H4 (cell line): ENCODE results near the gene ST3GAL4. TPM values are rescaled to one million over a fixed set of nuclear protein-coding genes. Genes with fewer than 3 reads are reported as not detected.

Source experiments
- DNase-seq: peaks from one replicate; pipeline ENCODE4 v3.0.0-alpha.2; 2015; ENCODE audit warnings: low spot score
- total RNA-seq: library from RNA; depleted of rRNA; stranded (reverse); fragments of >200 nt; shearing (Covaris generic); gene quantifications from 2 replicates; pipeline ENCODE4 v1.2.3, GENCODE V29; 2014

ST3GAL4 gene
- total RNA-seq, 1 experiment from 2014 or later = 55.9 TPM

- no peak for DNase-seq
Measured at GRCh38 chr11:126424471-126425039, 69.1 kb downstream of the ST3GAL4 start.

GRCh38 chr11:126426106-126426505, 70.6 kb downstream of the ST3GAL4 start:
- no peak for DNase-seq

GRCh38 chr11:126426820-126427749, 71.6 kb downstream of the ST3GAL4 start:
- DNase-seq = no peak

GRCh38 chr11:126430581-126431335, 75.3 kb downstream of the ST3GAL4 start:
- DNase-seq = no peak

GRCh38 chr11:126431401-126432064, 76.0 kb downstream of the ST3GAL4 start:
- peak; percentile 74 for DNase-seq

- no peak for DNase-seq
Measured at GRCh38 chr11:126432065-126432461, 76.6 kb downstream of the ST3GAL4 start.

GRCh38 chr11:126432525-126432924, 77.0 kb downstream of the ST3GAL4 start:
- DNase-seq = no peak

- DNase-seq = no peak
Measured at GRCh38 chr11:126433244-126433846, 77.9 kb downstream of the ST3GAL4 start.

- no peak for DNase-seq
Measured at GRCh38 chr11:126433989-126434949, 78.8 kb downstream of the ST3GAL4 start.

GRCh38 chr11:126434950-126435335, 79.5 kb downstream of the ST3GAL4 start:
- DNase-seq = no peak

- no peak for DNase-seq
Measured at GRCh38 chr11:126436209-126436755, 80.8 kb downstream of the ST3GAL4 start.

GRCh38 chr11:126437731-126438130, 82.2 kb downstream of the ST3GAL4 start:
- no peak for DNase-seq

GRCh38 chr11:126438272-126438671, 82.8 kb downstream of the ST3GAL4 start:
- DNase-seq = no peak

GRCh38 chr11:126438691-126439090, 83.2 kb downstream of the ST3GAL4 start:
- no peak for DNase-seq

- no peak for DNase-seq
Measured at GRCh38 chr11:126440276-126440675, 84.8 kb downstream of the ST3GAL4 start.

- DNase-seq = peak; percentile 63
Measured at GRCh38 chr11:126440792-126441514, 85.5 kb downstream of the ST3GAL4 start.

- DNase-seq = no peak
Measured at GRCh38 chr11:126443120-126443519, 87.6 kb downstream of the ST3GAL4 start.

- no peak for DNase-seq
Measured at GRCh38 chr11:126444072-126444471, 88.6 kb downstream of the ST3GAL4 start.

GRCh38 chr11:126446581-126446980, 91.1 kb downstream of the ST3GAL4 start:
- no peak for DNase-seq
